GM18499 (cell line): ENCODE results near the gene NR5A2.

ENCODE experiments used
- ATAC-seq: cut with Tn5 transposase; IDR thresholded peaks from one replicate; pipeline ENCODE4 v1.9.1; 2021; ENCODE audit warnings: moderate number of reproducible peaks; ENCODE audit not compliant: insufficient read depth, unreplicated experiment

Gene NR5A2

GRCh38 chr1:200116324-200116723 lies 88.8 kb downstream of the NR5A2 start:
- no peak for ATAC-seq

- no peak for ATAC-seq
These were observed 91.4 kb downstream of the NR5A2 start for GRCh38 chr1:200118779-200119505.

- ATAC-seq = no peak
These were observed 93.9 kb downstream of the NR5A2 start for GRCh38 chr1:200121421-200121820.

GRCh38 chr1:200124309-200124708 lies 96.8 kb downstream of the NR5A2 start:
- no peak for ATAC-seq

- no peak for ATAC-seq
These were observed 100.6 kb downstream of the NR5A2 start for GRCh38 chr1:200128081-200128480.

GRCh38 chr1:200128944-200129879 lies 101.7 kb downstream of the NR5A2 start:
- no peak for ATAC-seq

- ATAC-seq = no peak
These were observed 103.0 kb downstream of the NR5A2 start for GRCh38 chr1:200130552-200130951.

- ATAC-seq = no peak
These were observed 104.1 kb downstream of the NR5A2 start for GRCh38 chr1:200131551-200132125.

- ATAC-seq = no peak
These were observed 105.6 kb downstream of the NR5A2 start for GRCh38 chr1:200133123-200133522.

- ATAC-seq = no peak
These were observed 106.6 kb downstream of the NR5A2 start for GRCh38 chr1:200134116-200134515.

- no peak for ATAC-seq
These were observed 108.9 kb downstream of the NR5A2 start for GRCh38 chr1:200136384-200136783.

- ATAC-seq = peak; percentile 73
These were observed 112.2 kb downstream of the NR5A2 start for GRCh38 chr1:200139661-200140250.

- ATAC-seq = no peak
These were observed 115.8 kb downstream of the NR5A2 start for GRCh38 chr1:200143347-200143746.

- ATAC-seq = peak; percentile 51
These were observed 118.6 kb downstream of the NR5A2 start for GRCh38 chr1:200146100-200146499.

GRCh38 chr1:200147094-200147493 lies 119.6 kb downstream of the NR5A2 start:
- ATAC-seq = no peak

GRCh38 chr1:200147742-200148141 lies 120.2 kb downstream of the NR5A2 start:
- ATAC-seq = no peak

GRCh38 chr1:200150006-200150405 lies 122.5 kb downstream of the NR5A2 start:
- no peak for ATAC-seq

- ATAC-seq = no peak
These were observed 123.2 kb downstream of the NR5A2 start for GRCh38 chr1:200150721-200151120.

- ATAC-seq = no peak
These were observed 124.8 kb downstream of the NR5A2 start for GRCh38 chr1:200152336-200152735.

- peak; percentile 46 for ATAC-seq
These were observed 126.0 kb downstream of the NR5A2 start for GRCh38 chr1:200153277-200154055.
